Measurements from ENCODE around the gene TRIM65.
A peak's percentile ranks its signal among the peaks of the same experiment; 100 is the strongest.

TRIM65 gene

DNA sequence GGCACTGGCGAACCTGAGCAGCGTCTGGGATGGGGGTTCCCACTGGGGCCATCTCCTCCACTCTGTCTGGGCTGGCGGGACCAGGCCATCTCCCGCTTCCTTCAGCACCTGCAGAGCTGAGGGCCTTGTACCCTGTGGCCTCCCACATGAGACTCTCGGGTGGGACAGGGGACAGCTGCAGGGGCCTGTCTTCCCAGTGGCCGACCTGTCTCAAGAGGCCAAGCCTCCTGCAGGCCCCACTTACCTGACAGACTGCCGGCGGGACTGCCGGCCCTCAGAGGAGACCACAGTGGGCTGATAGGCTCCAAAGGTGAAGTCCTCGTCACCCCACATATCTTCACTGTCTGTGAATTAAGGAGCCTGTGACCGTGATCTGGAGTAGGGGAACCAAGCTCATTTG is 28.4 kb upstream of the TRIM65 start:
- Mint-ChIP-seq H3K27ac (no peak overlapping the region), H3K27me3 (ENCODE audit: low read depth) (no peaks in the 10 kb centered on the region), H3K9me3 (no peaks in the 10 kb centered on the region), H3K36me3 (ENCODE audit: low read depth) (no peaks in the 10 kb centered on the region), H3K4me3 (no peak overlapping the region), H3K4me1 (ENCODE audit: low read depth) (no peaks in the 10 kb centered on the region)
- no peak for DNase-seq (ENCODE audit: low spot score)

DNA sequence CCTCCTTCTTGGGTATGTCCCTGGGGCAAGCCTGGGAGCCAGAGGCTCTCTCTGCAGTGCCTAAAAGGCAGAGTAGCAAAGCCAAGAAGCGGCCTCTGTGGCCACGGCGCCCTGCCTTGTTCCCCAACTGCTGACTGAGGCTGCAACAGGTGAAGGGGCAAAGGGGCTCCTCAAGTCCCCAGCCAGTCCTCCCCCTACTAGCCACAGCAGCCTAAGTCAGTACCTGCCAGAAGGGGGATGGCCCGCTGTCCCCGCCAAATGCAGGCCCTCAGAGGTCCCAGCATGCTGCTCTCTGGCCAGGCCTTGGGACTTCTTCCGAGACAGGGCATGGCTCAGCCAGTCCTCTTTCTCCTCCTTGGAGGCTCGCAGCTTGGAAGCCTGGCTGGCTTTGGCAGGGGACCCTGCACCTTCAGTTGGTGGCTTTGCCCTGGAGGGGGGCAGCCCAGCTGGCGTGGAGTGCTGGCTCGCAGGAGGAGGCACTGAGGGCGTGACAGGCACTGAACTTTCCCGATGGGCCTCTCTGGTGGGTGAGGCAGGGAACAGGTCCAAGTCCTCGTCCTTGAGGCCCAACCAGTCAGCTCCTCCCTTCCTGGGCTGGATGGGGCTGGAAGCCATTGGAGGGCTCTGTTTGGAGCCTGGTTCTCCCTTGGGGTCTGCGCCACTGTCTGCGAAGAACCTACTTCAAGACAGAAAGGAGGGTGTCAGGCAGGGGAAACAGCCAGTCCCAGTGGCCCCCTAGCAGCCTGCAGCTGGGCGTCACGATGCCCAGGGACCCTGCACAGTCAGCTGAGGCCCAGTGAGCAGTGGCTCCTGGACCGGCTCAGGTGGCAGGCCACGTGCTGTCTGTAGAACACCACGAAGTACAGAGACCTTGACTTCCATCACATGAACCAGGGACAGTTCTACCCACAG is 26.5 kb upstream of the TRIM65 start:
- H3K27ac Mint-ChIP-seq, result no peak overlapping the region
- no peaks in the 10 kb centered on the region for H3K4me1 Mint-ChIP-seq (ENCODE audit: low read depth)
- peaks cover 3% of the 10 kb centered on the region for H3K36me3 Mint-ChIP-seq (ENCODE audit: low read depth)
- H3K9me3 Mint-ChIP-seq, result no peaks in the 10 kb centered on the region
- no peak for DNase-seq (ENCODE audit: low spot score)
- H3K27me3 Mint-ChIP-seq (ENCODE audit: low read depth), result no peaks in the 10 kb centered on the region
- no peak overlapping the region for H3K4me3 Mint-ChIP-seq

DNA sequence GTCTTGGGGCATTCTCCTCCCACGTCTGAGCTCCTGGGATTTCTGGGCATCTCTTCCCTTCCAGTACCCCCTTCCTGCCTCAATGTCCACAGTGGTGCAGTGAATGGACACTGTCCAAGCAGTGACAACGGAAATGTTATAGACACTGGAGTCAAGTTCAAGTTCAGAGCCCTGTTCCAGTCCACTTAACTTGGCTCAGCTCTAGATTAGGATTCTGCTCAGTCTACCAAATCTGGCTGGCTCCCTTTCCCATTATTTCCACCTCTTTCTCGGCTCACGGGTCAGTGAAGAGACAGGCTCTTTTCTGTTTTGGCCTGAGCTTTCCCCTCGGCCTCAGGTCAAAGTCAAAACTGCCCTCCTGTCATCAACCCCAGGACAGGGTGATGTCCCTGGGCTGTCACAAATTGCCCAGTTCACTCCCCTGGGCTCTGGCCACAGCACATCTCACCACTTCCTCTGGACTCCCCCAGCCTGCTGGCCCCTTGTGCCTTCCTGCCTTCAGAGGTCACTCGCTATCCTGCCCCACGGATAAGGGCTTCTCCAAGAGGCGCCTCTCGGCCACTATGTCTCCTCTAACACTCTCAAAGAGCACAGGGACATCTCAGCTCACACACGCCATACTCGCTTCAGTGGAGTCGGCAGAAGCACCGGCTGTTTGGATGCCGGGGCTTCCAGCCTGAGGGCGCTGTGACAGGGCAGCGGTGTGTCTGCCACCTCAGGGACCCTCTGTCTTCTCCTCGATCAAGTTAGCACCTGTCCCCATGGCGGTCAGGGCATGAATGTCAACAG is 25.6 kb upstream of the TRIM65 start:
- H3K36me3 Mint-ChIP-seq (ENCODE audit: low read depth), result peaks cover 3% of the 10 kb centered on the region
- H3K27me3 Mint-ChIP-seq (ENCODE audit: low read depth), result no peaks in the 10 kb centered on the region
- no peaks in the 10 kb centered on the region for H3K9me3 Mint-ChIP-seq
- H3K4me3 Mint-ChIP-seq, result no peak overlapping the region
- no peak for DNase-seq (ENCODE audit: low spot score)
- no peaks in the 10 kb centered on the region for H3K4me1 Mint-ChIP-seq (ENCODE audit: low read depth)
- no peak overlapping the region for H3K27ac Mint-ChIP-seq

DNA sequence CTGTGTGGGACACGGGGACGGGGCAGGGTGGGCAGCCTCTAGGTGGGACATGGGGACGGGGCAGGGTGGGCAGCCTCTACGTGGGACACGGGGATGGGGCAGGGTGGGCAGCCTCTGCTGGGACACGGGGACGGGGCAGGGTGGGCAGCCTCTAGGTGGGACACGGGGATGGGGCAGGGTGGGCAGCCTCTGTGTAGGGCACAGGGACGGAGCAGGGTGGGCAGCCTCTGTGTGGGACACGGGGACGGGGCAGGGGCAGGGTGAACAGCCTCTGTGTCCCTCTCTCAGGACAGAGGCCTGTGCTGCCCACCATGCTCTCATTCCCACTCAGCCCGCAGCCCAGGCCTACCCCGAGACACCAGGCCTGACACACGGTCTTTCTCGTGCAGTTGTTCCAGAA is 24.8 kb upstream of the TRIM65 start:
- no peak overlapping the region for H3K27ac Mint-ChIP-seq
- no peaks in the 10 kb centered on the region for H3K27me3 Mint-ChIP-seq (ENCODE audit: low read depth)
- H3K4me3 Mint-ChIP-seq, result no peak overlapping the region
- H3K4me1 Mint-ChIP-seq (ENCODE audit: low read depth), result peaks cover 3% of the 10 kb centered on the region
- no peak for DNase-seq (ENCODE audit: low spot score)
- H3K36me3 Mint-ChIP-seq (ENCODE audit: low read depth), result peaks cover 6% of the 10 kb centered on the region
- no peaks in the 10 kb centered on the region for H3K9me3 Mint-ChIP-seq

DNA sequence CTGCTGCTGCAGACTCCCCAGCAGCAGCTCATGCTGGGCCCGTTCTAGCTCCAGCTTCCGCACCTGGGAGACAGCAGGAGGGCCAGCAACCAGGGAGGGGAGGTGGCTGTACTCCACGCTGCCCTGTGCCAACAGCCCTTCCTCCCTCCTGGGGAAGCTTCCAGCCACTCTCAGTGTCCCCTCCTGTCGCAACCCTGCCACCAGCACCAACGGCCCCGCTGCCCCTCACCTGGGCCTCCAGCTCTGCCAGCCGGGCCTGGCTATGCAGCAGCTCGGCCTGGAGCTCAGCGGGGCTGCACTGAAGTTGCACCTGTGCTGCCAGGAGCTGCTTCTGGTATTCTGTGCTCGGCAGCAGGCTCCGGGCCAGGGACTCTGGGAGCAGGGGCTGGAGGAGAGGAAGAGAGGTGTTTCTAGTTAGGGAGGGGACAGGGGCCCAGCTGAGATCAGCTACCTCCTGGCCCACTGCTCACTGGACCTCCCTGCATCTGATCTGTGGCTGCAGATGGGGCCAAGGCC is 23.4 kb upstream of the TRIM65 start:
- DNase-seq (ENCODE audit: low spot score), result no peak
- Mint-ChIP-seq H3K4me3 (no peak overlapping the region), H3K4me1 (ENCODE audit: low read depth) (peaks cover 3% of the 10 kb centered on the region), H3K27ac (no peak overlapping the region), H3K36me3 (ENCODE audit: low read depth) (peaks cover 6% of the 10 kb centered on the region), H3K9me3 (no peaks in the 10 kb centered on the region), H3K27me3 (ENCODE audit: low read depth) (no peaks in the 10 kb centered on the region)

DNA sequence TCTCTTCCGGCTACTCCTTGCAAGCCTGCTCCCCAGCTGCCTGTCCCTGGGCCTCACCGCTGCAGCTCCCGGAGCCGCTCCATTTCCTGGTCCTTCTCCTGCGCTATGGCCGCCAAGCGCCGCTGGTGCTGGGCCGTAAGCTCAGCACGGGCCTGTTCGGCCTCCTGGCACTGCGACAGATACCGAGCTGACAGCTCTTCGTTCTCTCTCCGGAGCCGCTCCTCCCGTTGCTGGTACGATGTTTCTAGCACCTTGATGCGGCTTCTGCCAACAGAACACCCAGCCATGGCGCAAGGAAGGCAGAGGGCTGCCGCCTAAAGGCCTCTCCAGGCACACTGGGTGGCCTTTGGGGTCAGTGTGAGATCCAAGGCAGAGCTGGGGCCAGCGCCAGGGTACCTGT is 22.9 kb upstream of the TRIM65 start:
- no peaks in the 10 kb centered on the region for H3K27me3 Mint-ChIP-seq (ENCODE audit: low read depth)
- no peak overlapping the region for H3K4me3 Mint-ChIP-seq
- H3K36me3 Mint-ChIP-seq (ENCODE audit: low read depth), result peaks cover 6% of the 10 kb centered on the region
- H3K4me1 Mint-ChIP-seq (ENCODE audit: low read depth), result peaks cover 3% of the 10 kb centered on the region
- no peak for DNase-seq (ENCODE audit: low spot score)
- H3K9me3 Mint-ChIP-seq, result no peaks in the 10 kb centered on the region
- H3K27ac Mint-ChIP-seq, result no peak overlapping the region

DNA sequence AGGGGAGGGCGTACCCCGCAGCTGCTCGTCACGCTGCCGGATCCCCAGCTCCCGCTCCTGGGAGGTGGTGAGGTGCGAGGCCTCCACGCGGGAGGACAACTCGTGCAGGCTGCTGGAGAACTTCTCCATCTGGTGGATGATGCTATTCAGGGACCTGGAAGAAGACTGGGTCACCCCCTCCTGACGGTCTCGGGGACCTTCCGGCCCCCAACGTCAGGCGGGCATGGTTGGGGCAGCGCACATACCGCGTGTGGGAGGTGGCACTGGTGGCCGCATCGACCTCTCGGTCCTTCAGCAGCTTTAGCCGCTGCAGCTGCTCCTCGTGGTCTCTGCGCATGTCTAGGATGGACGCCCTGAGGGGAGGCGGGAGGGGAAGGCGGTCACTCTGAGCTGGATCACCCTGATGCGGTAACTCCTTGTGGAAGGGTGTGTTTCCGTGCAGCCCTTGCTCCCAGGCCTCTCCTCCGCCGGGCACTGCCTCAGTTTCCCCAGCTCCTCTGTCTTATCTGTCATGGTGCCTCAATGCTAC is 21.2 kb upstream of the TRIM65 start:
- Mint-ChIP-seq H3K4me1 (ENCODE audit: low read depth) (peaks cover 3% of the 10 kb centered on the region), H3K36me3 (ENCODE audit: low read depth) (peaks cover 6% of the 10 kb centered on the region), H3K4me3 (no peak overlapping the region), H3K27ac (no peak overlapping the region), H3K9me3 (no peaks in the 10 kb centered on the region), H3K27me3 (ENCODE audit: low read depth) (no peaks in the 10 kb centered on the region)
- DNase-seq (ENCODE audit: low spot score), result no peak

DNA sequence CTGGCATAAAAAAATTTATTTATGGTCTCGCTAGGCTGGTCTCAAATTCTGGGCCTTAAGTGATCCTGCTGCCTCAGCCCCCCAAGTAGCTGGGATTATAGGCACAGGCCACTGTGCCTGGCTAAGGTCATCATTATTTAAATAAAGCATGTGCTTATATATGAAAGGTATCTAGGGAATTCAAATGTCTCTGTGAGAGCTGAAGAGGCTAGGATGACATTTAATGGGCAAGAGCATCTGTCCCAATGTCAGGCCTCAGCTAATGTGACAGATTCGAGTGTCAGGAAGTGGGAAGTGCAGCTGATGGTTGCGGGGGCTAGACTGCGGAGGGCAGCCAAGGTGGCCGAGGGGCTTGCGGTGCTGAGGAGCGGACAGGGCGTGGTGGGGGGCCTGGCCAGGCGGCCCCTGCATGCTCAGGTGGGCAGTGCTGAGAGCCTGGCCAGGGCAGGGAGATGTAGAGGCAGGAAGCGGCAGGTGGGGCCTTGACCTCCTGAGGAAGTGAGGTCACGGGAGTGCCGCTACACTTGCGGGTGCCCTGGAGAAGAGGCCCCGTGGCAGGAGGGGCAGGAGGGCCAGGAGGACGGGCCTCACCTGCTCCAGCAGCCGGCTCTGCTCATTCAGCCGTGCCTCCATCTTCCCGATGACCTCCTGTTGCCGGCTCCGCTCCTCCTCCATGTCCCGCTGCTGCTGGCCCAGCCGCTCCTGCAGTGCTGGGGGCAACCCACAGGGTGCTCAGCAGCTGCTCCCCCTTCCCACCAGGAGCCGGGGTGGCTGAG is 20.6 kb upstream of the TRIM65 start:
- H3K4me3 Mint-ChIP-seq, result no peak overlapping the region
- H3K4me1 Mint-ChIP-seq (ENCODE audit: low read depth), result peaks cover 3% of the 10 kb centered on the region
- peaks cover 6% of the 10 kb centered on the region for H3K36me3 Mint-ChIP-seq (ENCODE audit: low read depth)
- no peaks in the 10 kb centered on the region for H3K27me3 Mint-ChIP-seq (ENCODE audit: low read depth)
- H3K27ac Mint-ChIP-seq, result peak overlapping the region; percentile 53
- no peaks in the 10 kb centered on the region for H3K9me3 Mint-ChIP-seq
- DNase-seq (ENCODE audit: low spot score), result no peak

DNA sequence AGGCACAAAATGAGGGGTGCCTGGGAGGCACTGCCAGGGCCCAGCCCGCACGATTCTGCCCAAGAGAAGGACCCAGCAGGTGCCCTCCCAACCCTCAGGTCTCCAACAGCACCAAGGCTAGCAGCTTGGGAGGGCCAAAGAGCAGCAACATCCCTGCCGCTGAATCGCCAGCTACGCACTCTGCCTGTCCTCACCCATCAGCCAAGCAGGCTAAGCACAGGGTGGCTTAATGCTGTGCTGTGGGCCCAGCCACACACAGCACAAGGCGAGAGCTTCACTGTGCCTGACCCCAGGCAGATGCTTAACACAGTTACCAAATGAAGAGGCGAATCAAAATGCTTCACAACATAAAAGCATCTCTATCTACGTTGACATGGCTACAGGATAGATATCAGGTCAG is 18.5 kb upstream of the TRIM65 start:
- no peaks in the 10 kb centered on the region for H3K9me3 Mint-ChIP-seq
- peaks cover 6% of the 10 kb centered on the region for H3K36me3 Mint-ChIP-seq (ENCODE audit: low read depth)
- no peak overlapping the region for H3K4me3 Mint-ChIP-seq
- DNase-seq (ENCODE audit: low spot score), result no peak
- no peaks in the 10 kb centered on the region for H3K27me3 Mint-ChIP-seq (ENCODE audit: low read depth)
- no peak overlapping the region for H3K27ac Mint-ChIP-seq
- peaks cover 3% of the 10 kb centered on the region for H3K4me1 Mint-ChIP-seq (ENCODE audit: low read depth)

DNA sequence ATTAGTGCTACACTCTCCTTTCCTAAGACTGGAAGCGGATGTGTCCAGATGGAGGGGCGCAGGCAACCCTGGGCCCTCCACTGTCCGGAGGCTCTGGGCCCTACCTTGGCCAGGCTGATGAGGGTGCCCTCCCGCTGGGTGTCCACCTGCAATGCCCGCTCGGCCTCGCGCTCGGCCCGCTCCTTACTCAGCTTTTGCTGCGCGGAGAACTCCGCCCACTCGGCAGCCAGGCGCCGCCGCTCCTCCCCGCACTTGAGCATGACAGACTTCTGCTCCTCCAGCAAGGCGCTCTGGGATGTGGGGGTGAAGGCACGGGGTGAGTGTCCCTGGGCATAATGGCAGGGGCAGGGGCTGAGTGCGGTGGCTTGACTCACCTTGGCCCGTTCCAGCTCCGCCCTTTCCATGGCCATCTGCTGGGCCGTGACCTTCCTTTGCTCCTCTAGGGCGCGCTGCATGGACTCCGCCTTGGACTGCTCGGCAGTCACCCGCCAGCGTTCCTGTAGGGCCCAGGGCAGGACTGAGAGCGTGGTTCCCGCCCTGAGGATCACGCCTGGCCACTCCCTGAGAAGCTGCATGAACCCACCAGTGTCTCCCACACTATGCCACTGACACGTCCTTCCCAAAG is 18.0 kb upstream of the TRIM65 start:
- Mint-ChIP-seq H3K9me3 (no peaks in the 10 kb centered on the region), H3K36me3 (ENCODE audit: low read depth) (peaks cover 6% of the 10 kb centered on the region), H3K27ac (no peak overlapping the region), H3K4me1 (ENCODE audit: low read depth) (peaks cover 3% of the 10 kb centered on the region), H3K27me3 (ENCODE audit: low read depth) (no peaks in the 10 kb centered on the region), H3K4me3 (no peak overlapping the region)
- no peak for DNase-seq (ENCODE audit: low spot score)

DNA sequence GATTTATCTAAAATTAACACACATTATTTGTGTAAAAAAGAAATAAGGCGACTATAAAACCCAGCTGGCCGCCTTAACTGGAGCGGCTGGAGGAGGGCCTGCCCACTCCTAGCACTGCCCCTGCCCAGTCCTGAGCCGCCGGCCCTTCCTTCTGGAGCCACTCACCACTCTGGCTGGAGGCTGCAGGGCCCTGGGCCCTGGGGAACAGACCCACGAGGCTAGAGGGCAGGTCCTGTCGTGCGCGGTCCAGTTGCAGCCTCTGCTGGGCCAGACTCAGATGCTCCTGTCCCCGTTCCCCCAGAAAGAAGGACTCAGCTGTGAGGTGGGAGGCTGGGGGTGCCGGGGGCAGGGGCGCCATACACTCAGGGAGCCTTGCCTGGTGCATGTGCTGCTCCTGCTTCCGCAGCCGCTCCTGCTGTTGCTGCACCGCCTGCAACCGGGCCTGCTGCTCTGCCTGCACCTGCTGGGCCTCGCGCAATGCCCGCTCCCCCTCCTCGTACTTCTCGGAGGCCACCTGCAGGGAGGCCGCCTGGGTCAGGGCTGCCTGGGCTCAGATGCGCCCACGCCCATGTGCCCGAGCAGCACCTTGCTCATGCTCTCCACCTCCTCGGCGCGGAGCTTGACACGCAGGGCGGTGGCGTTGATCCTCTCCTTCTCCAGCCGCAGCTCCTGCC is 16.9 kb upstream of the TRIM65 start:
- H3K9me3 Mint-ChIP-seq, result no peaks in the 10 kb centered on the region
- H3K27me3 Mint-ChIP-seq (ENCODE audit: low read depth), result no peaks in the 10 kb centered on the region
- H3K27ac Mint-ChIP-seq, result no peak overlapping the region
- no peak overlapping the region for H3K4me3 Mint-ChIP-seq
- no peak for DNase-seq (ENCODE audit: low spot score)
- H3K36me3 Mint-ChIP-seq (ENCODE audit: low read depth), result peaks cover 3% of the 10 kb centered on the region
- peaks cover 3% of the 10 kb centered on the region for H3K4me1 Mint-ChIP-seq (ENCODE audit: low read depth)

DNA sequence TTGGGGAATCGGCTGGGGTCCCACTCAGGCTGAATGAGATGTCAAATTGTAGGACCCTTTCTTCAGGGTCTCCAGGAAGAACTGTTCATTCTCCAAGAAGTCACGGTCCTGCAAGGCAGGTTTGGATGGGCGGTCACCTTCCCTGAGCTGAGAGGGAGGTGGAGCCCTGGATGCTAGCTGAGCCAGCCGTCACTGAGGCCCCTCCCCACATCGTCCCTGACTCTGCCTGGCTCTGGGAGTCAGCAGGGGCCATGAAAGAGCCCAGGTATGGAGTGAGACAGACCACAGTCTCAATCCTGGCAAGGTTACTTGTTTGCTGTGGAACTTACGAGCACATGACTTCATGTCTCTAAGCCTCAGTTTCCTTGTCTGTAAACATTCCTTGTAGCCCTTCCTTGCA is 13.9 kb upstream of the TRIM65 start:
- Mint-ChIP-seq H3K4me3 (no peak overlapping the region), H3K4me1 (ENCODE audit: low read depth) (peaks cover 11% of the 10 kb centered on the region), H3K27ac (no peak overlapping the region), H3K36me3 (ENCODE audit: low read depth) (no peaks in the 10 kb centered on the region), H3K9me3 (no peaks in the 10 kb centered on the region), H3K27me3 (ENCODE audit: low read depth) (no peaks in the 10 kb centered on the region)
- no peak for DNase-seq (ENCODE audit: low spot score)

DNA sequence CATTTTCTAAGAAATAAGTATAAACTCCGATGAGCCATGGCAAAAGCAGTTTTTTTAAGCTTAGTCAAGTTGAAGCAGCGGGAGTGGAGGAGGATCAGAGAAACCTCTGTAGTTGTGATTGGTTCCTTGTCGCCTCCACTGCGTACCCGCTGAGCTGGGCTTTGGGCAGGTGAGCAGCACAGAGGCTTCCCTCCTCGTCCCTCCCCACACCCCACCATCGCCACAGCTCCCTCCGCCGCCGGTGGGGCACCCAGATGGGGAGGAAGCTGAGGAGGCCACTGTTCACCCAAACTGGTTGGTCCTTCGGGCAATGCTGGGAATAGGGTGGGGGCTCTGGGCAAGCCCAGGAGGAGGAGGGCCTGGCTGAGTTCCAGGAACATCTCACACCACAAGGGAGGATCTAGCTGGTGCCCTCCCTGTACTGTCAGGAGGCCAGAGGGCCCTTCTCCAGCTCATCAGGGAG is 13.1 kb upstream of the TRIM65 start:
- Mint-ChIP-seq H3K4me3 (no peak overlapping the region), H3K4me1 (ENCODE audit: low read depth) (peaks cover 14% of the 10 kb centered on the region), H3K27ac (no peak overlapping the region), H3K27me3 (ENCODE audit: low read depth) (no peaks in the 10 kb centered on the region), H3K9me3 (no peaks in the 10 kb centered on the region), H3K36me3 (ENCODE audit: low read depth) (no peaks in the 10 kb centered on the region)
- no peak for DNase-seq (ENCODE audit: low spot score)

Data from T-helper 2 cell treated with Interferon-gamma antibody and Interleukin-4, amounts not matched to agents 5 μg/mL and 100 μg/mL, for 36 hours (primary cell).